ENCODE measurements around the gene TNKS1BP1.
"Not testable (repeated sequence)": the region's sequence is repeated elsewhere in the genome, so short reads cannot be mapped to it uniquely, and the experiment has no call there.

Gene TNKS1BP1

DNA sequence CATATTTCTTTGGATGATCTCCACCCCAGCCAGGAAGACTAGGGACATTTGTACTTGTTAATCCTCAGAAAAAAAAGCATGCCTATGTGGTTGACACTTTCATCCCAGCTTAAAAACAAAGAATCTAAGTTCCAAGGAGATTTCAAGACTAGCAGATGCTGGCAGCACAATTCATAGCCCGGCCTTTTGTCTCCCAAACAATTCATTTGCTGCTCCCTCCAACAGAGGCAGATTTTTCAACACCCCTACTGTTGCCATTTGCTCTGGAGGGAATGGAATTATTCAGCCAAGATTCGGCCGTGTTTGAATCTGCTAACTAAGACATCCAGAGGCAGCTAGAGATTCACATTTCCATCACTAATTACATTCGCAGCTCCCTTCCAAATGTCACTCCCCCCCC is 28.7 kb upstream of the TNKS1BP1 start:
- DNase-seq (ENCODE audit: low read depth) = no peak

DNA sequence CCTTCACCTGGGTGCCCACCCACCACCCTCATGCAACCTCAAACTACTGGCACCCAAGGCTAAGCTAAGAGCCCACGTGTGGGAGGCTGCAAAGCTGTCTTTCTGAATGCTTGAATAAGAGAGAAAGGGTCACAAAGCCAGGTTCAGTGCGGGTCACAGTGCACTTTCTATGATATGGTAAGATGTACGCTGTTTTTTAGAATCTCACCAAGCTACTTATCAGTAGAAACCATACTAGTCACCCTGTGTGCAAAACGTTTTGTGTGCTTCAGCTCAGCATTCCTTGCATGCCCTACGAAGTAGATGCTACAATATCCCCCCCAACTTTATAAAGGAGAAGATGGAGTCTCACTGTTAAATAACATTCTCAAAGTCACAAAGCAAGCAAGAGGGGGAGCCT is 28.3 kb upstream of the TNKS1BP1 start:
- DNase-seq (ENCODE audit: low read depth) = no peak

DNA sequence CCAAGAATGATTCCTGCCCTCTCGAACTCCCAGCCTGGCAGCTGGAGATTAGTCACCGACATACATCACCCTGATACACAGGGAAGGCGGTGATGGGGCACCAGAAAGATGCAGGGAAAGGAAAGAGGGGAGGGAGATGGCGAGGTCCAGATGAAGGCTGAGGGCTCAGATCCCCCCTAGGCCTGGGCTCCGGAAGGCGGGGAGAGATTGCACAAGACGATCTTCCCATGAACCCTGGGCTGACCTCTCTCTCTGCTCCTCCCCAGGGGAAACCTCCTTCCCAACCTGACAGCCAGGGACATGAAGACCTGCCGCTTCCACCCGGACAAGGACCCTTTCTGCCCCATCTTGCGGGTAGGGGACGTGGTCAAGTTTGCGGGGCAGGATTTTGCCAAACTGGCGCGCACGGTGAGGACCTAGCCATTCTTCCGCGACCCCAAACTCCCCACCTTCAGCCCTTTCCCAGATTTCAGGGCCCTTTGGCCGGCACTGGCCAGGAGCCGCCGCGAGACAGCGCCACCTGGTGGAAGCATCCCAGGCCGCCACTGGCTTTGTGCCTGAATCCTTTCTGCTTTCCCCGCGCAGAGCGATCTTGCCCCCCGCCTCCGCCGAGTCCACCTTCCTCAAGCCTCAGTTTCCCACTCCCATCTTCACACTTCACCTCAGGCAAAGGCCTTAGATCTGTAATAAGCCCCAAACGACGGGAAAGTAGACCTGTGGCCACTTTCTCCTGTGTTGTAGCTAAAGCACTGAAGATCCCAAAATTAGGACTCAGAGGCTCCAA is 24.9 kb upstream of the TNKS1BP1 start:
- DNase-seq (ENCODE audit: low read depth) = peak; percentile 22

DNA sequence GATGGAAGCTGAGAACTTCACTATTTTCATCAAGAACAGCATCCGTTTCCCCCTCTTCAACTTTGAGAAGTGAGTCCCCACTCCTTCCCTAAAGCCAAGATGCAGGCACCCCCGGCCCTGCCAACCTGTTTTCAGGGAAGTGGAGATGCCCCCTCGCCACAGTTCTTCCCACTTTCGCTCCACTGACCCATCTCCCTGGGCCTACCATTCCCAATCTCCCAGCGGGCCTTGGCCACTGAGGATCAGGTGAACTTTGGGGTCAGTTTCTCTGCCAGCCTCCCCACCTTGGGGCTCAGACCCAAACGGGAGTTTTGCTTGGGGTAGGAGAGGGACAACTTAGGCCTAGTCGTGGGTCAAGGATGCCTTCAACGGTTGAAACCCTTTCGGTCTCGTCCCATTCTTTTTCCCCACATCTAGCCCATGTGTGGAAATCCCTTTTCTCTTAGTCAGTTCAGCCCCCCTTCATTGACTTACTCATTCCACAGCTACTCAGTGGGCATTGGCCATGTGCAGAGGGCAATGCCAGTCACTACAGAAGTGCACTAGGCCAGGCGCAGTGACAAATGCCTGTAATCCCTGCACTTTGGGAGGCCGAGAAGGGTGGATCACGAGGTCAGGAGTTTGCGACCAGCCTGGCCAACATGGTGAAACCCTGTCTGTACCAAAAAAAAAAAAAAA is 24.0 kb upstream of the TNKS1BP1 start:
- DNase-seq (ENCODE audit: low read depth) = no peak

DNA sequence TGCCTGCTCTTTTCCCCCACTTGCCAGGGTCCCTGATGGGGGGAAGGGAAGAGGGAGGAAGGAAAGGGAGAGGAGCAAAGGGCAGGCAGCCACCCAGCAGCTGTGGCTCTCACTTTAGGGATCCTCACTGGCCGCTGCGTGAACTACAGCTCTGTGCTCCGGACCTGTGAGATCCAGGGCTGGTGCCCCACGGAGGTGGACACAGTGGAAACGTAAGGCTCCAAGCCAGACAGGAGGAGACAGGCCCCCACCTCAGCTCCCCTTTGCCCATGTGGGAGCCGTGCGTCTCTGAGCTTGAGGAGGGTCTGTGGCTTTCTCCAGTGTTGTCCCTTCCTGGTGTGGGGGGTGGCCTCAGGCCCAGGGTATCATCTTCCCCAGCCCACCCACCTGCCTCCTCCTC is 23.3 kb upstream of the TNKS1BP1 start:
- no peak for DNase-seq (ENCODE audit: low read depth)

DNA sequence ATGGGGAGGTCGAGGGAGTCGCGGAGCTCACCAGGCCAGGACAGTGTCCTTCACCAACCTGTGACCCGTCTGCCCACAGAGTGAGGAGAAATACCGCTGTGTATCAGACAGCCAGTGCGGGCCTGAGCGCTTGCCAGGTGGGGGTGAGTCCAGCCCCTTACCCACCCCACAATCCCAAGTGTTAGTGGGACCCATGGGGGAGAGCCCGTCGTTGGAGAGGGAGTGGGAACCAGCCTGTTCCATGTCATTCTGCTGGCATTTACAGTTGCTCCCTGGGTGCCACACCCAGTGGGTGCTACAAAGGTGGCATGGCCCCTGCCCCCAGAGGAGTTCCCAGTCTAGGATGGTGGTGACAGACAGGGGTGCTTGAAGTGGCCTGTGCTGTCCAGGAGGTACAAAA is 22.6 kb upstream of the TNKS1BP1 start:
- DNase-seq (ENCODE audit: low read depth) = no peak

DNA sequence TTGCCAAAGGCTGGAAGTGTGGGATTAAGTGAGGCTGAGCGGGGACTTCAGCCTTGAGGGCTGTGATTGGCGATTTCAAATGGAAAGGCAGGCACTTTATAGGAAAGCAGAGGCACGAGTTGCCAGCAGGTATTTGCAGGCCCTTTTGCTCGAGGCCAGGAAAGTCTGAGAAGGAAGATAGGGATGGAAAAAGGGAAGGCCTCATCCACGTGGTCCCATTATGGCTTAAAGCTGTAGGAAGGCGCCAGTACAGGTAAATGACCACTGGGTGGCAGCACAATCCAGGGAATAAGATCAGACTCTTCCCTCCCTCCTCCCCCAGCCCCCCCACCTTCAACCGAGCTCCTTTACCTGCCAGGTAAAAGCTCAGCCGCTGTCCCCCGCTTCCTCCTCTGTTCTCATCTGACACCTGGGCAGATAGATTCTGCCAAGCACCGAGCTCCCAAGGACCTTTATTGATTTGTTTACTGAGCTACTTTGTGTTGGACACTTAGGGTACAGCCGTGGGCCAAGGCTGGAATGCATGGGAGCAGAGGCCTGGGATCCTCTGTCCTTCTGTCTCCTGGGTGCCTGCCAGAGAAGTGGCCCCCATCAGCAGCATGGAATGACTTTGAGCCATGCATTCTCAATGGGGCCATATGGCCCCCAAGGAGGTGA is 20.9 kb upstream of the TNKS1BP1 start:
- DNase-seq (ENCODE audit: low read depth) = peak; percentile 29

DNA sequence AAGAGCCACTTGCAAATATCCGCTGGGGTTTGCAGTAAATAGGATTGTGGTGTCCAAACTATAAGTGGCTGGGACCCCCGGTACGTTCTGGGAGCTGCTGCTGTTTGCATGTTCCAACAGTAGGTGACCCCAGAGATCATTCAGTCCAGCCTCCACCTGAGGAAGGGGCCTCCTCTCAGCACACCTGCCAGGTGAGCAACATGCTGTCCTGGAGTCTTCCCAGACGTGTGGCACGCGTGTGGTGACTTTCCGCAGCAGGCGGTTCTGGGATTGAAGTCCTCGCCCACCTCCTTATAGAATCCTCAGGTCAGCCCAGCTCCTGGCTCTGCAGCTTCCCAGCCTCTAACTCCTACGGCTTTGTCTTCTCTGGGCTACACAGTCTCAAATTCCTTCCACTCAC is 20.1 kb upstream of the TNKS1BP1 start:
- no peak for DNase-seq (ENCODE audit: low read depth)

DNA sequence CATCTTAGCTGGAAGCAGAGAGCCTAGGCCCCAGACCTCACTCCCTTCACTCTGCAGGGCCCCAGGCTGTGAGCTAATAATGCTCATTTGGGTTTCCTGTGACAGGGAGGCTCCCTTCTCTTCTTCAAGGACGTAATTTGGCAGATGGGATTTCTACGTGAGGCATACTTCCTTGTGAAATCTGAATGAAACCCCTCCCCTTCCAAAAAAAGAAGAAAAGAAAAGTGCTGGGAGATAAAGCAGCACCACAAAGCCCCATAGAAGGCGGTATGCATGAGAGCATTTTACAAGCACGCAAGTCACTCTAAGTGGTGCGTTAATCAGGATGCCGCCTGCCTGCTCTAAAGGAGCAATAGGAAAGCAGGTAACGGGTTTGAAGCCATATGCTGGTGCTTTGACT is 19.1 kb upstream of the TNKS1BP1 start:
- DNase-seq (ENCODE audit: low read depth) = no peak

DNA sequence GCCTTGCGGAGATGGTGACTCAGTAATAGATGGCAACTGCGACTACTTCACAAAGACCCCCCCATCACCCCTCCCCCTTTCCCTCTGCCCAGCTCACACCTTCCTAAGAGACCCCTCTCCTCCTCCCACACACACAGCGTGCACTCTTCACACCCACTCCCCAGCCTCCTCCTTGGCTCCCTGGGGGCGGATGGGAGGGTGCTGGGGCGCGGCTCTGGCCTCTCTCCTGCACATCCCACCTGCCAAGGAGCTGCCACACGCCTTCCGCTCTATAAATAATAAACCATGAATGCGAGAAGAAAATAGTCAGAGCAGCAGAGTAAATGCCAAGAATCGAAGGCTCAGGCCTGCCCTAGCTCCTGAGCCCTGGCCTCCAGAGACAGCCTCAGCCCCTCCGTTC is 17.9 kb upstream of the TNKS1BP1 start:
- DNase-seq (ENCODE audit: low read depth) = no peak

DNA sequence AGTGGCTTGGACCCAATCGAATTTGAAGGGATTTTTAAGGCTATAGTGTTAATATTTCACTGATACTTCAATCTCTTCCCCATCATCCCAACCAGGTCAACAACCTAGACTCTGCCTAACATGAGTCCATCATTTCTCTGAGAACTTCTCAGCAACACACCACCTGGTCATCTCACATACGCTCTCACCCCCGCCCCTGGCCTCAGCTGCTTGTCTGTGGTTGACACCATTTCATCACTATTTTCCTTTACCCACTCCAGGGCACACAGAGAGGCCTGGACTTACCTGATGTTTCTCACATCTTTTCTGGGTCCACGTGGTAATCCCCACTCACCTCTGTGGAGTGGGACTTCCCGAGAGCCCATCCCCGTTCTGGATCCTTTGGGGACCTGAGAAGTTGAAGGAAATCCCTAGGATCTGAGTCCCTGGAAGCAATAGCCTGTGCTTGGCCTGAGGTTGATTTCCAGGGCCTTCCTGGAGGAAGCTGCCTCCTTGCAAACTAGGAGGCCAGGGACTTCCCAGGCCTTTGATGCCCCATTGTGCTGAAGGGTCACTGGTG is 16.6 kb upstream of the TNKS1BP1 start:
- no peak for DNase-seq (ENCODE audit: low read depth)

DNA sequence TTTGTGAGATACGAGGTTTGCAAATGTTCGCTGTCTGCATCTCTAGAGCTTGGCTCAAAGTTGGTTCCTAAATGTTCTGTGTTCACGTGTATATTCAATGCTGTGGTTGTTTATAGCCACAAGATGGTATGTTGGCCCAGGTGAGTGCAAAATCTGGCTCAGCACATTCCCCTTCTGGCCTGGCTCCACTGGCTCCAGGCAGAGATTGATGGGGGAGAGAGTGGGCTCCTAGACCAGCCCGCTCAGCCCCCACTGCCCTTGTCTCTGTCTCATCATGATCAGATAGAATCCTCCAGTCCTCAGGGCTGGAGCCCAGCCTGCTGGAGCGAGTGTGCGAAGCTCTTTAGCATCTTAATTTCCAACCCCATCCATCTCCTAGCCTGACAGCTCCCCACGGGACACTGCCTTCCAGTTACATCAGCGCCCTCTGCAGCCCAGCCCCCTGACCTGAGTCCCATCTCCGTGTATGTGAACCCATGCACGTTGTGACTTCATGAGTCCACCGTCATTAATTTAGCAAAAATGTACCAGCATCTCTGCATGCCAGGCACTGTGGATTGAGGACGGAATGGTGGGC is 15.4 kb upstream of the TNKS1BP1 start:
- no peak for DNase-seq (ENCODE audit: low read depth)

DNA sequence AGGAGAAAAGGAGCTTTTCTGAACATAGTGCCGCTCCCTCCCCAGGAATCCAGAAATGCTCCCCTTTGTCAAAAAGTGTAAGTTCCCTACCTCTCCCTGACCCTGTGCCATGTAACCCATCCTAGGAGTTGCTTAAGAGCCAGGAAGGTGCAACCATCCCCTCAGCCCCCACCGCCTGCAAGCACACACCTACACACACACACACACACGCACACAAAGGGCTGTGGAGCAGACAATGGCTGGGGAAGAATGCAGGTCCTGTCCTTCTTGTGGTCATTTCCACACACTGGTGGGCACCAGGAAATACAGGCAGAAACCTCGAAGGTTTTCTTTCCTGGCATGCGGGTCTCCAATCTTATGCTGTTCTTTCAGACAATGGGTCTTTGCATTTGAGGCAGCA is 14.6 kb upstream of the TNKS1BP1 start:
- no peak for DNase-seq (ENCODE audit: low read depth)

DNA sequence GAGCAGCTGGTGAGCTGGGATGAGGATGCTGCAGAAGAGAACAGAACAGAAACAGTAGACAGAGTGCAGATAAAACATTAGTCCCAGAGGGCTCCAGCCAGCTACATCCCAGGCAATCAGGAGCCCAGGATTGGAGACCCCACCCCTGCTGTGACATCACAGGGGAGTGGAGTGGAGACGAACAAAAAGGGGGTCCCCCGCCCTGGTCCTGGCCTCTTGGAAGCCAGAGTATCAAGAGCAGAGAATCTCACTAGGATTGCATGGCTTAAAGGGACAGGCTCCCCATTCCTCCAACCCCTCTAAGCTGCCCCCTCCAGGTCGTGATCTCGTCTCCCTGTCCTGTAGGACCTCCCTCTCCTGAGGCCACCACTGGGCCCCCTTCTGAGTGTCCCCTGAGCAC is 13.4 kb upstream of the TNKS1BP1 start, which contains the start of gene P2RX3:
P2RX3 (plus strand) TSS at position 211 of the 400 bp plus-strand sequence. CDS start 199 bp downstream, outside the sequence.
- DNase-seq (ENCODE audit: low read depth) = no peak

DNA sequence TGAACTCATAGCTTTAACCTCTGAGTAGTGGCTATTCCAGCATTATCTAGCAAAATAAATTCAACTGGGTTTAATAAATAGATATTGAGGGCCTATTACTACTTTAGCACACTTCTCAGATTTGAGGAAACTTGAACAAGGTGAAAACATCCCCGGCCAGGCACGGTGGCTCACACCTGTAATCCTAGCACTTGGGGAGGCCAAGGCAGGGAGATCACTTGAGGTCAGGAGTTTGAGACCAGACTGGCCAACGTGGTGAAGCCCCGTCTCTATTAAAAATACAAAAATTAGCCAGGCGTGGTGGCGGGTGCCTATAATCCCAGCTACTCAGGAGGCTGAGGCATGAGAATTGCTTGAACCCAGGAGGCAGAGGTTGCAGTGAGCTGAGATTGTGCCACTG is 12.1 kb upstream of the TNKS1BP1 start:
- DNase-seq (ENCODE audit: low read depth) = not testable (repeated sequence)

DNA sequence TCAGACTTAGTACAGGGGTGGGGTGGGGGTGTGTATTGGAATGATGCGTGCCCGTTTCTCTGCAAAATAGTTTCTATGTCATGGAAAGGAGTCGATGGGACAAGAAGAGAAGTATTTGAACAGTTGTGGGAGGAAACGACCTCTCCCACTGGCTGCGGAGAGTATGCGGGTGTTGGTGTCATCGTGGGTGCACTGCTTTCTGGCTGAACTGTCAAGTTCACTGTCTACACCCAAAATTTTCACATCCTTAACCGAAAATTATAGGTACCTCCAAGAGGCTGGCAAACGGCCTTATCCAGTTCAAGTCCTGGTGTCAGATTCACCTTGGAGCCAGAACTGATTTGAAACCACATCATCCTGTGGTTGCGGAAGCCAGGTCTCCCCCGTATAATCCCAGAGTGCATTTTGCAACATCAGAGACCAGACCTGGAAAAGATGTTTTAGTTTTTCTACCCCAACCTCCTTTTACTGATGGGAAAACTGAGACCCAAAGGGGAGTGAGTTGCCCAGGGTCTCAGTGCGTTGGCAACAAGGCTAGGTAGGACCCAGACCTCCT is 11.4 kb upstream of the TNKS1BP1 start:
- no peak for DNase-seq (ENCODE audit: low read depth)

DNA sequence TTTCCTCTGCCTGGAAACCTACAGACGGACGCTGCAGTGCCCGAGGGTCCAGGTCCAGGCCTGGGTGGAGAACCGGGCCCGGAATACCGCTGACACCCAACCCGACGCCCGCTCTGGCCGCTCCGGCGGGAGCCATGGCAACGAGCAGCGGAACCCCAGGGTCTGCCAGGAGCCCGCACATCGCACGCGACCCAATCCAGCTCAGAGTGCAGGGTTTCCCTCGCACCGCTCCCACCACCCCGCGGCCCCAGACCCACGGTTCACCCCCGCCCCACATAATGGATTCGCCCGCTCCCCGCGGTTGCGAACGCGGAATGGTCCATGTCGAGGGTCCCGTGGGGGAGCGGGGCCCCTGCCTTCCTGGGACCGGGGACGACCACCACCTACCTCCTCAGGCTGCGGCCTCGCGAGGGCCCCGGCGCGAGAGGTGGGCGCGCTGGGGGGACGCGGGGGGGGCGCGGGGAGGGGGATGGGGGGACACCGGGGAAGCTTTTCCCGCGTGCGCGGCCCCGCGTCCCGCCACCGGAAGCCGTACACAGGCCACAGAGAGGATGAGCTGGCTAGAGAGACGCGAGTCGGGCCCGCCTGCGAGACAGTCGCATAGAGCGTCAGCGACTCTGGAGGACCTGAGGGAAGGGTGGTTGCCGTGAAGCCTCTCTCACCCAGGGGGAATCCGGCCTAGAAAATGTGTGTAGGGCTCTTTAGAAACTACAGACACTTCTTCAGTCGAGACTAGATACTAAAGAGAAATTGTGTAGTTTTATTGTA is 10.8 kb upstream of the TNKS1BP1 start, which contains the start of gene SSRP1:
SSRP1 (minus strand) TSS at position 550 of the 768 bp plus-strand sequence. CDS start 771 bp downstream, outside the sequence.
- peak; percentile 78 for DNase-seq (ENCODE audit: low read depth)

DNA sequence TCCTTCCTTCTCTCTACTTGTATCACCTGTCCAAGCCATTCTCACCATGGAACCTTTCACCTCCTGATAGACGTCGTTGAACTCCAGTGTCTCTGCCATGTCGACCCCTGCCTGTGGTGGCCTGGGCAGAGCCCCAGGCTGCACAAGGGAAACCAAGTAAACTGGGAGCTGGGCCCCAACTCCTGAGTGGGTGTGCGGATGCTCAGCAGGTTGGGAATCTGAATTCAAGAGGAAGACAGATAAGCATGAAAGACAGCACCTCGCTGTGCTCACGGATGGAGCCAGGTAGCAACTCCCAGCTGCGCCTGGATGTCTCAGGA is 10.2 kb upstream of the TNKS1BP1 start:
- DNase-seq (ENCODE audit: low read depth) = no peak

DNA sequence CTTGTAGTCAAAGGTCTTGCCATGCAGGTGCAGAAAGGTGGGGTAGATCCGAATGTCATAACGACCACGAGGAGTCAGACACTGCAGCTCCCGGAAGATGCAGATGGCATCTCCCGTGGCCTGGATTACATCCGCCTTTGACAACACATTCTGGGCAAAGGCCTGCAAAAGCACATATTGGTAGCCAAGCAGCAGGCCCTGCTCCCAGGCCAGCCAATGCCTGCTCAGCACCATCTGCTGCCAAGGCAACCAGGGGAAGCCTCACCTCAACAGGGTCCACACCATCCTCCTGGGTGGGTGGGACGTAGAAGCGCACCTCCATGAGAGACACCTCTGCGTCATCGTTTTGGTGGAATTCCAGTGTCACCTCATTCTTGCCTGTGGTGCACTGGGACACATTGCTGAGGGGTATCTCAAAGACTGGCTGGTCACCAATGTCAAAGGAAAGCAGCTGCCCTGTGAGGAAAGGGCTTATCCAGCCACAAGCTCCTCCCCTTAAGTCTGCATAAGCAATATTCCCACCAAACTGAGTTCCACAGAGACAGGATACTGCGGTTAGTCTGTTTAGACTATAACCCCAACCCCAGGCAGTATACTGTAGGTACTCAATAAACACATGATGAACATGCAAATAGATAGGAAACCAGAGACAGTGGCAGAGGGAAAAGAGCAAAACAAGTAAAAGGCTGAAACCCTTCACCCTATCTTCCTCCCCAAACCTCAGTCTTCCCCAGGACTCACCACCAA is 8.1 kb upstream of the TNKS1BP1 start:
- no peak for DNase-seq (ENCODE audit: low read depth)

DNA sequence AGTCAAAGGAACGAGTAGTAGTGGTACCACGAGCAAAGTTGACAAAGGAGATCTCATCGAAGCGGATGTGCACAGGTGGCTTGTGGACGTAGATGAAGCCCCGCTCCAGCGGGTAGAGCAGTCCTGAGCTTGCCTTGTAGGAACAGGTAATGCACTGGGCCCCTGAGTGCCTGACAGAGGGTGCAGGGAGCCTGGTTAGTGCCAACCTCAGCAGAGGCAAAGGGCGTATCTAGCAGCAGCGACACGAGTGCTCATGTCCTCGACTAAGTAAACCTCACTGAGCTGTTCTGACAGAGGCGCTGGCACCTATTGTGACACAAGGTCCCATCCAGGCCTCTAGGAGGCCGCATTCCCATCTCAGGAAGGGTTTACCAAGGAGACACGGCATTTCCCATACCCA is 7.0 kb upstream of the TNKS1BP1 start:
- no peak for DNase-seq (ENCODE audit: low read depth)

DNA sequence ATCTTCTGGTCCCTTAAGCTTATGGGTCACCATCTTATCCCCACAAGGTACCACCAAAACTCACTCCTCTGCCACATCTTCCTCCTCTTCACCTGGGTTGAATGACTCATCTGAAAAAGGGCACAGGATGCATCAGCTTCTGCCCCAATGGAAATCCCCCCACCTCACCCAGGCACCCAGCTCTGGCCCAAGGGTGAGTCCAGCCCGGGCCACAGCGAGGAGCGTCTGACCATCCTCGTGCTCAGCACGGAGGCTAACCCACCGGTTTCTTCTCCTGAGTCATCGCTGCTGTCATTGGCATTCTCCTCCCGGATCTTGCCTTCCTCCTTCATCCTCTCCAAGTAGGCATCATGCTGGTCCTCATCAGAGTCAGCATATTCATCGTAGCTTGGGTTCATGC is 5.3 kb upstream of the TNKS1BP1 start:
- DNase-seq (ENCODE audit: low read depth) = no peak
